HG03159 (cell line): ENCODE results near the gene EIF4EBP2.

Experiments
- ATAC-seq: cut with Tn5 transposase; IDR thresholded peaks from one replicate; pipeline ENCODE4 v1.9.1; 2021; ENCODE audit warnings: mild to moderate bottlenecking, moderate library complexity; ENCODE audit not compliant: unreplicated experiment

EIF4EBP2 gene

DNA sequence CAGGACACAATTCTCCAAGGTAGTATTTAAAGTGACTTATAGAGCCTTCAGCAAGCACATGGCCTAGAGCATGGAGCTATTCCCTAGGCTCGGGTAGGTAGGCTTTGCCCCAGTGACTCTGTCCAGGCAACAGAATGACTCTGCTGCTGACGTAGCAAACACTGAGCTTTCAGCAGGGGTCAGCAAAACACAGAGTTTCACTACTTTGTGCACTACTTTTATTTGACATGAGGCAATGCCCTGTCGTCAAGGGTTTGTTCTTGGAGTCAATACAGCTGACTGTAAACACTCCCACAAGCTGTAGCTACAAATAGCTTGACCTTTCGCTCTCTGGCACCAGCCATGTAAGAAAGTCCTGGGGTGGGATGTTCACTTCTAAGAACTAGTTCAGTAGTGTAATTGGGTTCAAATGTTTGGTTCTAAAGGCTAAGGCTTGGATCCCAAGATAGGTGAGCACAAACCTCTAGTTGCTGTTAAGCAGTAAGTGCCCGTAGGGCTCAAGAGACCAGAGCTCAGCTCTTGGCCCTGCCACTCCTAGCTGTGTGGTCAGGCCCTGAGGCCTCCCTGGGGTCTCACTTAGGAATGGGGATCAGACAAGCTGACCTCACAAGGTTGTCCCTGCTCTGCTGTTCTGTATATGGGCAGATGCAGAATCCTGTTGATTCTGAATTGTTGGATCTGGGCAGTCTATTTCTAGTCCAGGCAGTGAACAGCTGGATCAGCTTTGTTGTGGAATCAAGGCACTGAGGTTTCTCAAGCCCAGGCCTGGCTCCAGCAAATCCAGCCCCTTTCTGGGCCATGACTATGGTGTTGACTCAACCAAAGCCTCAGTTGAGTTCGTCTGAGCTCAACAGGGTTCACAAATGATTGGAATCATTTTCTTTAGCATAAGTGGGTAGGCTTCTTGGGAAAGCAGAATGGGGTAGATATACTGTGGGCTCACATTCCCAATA lies 26.8 kb downstream of the EIF4EBP2 start:
- no peak for ATAC-seq

DNA sequence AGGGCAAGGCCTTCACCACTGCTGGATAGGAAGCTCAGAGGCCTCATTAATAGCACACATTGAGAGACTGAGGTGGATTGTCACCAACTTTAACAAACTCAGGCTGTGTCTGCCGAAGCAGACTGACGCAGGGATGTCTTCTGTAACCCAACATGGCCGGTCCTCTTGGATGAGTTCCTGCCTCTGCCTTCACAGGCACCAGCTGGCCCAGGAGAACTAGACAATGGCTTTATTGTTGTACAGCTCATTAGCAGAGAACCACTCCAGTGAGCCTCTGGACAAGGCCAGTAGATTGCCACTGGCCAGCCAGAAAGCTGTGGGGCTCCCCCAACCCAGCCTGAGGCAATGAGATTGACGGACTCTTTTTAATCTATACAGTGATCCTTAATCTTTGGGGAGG lies 28.2 kb downstream of the EIF4EBP2 start:
- no peak for ATAC-seq

DNA sequence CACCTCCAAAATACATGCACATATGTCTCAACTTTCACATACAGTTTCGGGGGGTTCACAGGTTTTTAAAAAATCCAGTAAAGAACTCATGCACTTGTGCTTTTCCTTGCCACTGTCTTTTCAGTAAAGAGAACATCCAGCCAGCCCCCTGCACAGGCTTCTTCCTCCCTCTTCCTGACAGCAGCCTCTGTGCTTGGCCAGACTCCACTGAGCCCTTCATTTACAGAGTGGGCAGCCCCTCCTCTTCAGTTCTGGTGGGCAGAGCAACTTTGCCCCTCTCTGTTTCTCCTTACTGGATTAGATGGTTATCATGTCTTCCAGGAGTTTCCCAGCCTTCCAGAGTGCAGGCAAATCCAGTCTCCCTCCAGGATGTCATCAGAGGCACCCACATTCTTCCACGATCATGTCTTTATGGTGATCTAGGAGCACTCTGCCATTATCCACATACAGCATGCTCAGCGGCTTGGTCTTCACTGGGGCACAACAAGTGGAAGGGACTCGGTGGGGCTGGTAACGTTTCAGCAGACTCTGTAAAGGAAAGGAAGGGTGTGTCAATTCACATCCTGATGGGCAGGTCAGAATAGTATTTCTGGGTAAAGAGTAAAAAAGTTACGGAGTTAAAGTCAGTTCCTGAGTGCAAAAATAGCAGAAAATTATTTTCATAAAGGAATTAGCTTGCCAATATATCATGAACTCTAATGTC lies 28.8 kb downstream of the EIF4EBP2 start:
- ATAC-seq, result no peak

DNA sequence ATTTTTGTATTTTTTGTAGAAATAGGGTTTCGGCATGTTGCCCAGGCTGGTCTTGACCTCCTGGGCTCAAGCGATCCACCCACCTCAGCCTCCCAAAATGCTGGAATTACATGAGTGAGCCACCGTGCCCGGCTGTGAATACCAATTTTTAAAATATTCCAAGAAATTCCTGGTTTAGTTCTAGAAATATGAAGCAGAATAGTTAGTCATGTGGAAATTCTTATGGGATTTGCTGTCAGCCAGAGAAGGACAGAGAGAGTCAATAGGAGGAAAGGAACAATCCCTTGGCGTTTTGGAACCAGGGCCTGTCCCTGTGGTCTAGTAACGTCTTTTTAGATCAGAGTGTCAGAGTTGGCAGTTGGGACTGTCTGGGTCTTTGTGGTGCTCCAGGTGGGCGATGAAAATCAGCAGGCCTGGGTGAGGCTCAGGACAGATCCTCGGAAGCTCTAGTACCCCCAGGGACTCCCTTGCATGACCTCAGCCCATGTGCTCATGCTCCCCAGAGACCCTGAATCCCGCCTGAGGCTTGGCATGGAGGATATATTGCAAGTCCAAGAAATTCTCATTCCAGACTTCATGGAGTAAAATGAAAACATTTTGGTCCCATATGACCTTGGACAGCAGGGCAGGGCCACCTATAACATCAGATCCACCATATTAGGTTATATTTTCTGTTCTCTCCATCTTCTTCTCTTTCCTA lies 29.8 kb downstream of the EIF4EBP2 start:
- ATAC-seq, result no peak

DNA sequence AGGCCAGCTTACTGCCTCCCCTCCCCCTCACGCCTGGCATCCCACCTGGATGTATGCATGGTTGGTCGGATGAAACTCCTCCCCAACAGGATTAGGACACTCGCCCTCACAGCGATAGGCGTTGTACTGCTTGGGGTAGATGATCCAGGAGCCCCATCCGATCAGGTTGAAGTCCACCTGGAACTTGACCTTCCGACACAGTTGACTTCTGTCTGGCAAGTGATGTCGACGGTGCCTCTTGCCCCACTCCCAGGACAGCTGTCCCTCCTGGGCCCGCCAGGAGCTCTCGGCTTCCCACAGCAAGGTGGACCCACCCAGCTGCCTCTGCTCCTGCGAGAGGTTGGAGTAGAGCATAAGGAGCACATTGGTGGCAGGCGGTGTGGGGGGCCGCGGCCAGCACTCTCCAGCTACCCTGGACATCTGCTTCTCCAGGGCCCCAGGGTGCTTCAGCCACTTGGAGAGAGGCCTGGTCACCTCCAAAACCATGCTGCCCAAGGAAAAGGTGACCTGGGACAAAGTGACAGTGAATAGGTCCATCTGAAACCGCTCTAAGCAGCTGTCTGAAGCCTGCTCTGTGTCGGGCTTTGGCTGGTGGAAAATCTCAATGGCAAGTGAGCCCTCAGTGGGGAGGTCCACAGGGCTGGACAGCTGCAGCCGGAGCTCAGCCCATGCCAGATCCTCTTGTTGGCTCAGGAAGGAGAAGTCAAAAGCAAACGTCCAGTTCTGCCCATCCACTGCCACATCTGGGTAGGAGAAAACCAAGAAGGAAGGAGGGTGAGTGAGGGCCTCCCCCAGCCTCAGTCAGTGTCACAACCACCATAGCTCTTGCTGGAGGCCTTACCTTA lies 31.5 kb downstream of the EIF4EBP2 start:
- no peak for ATAC-seq

DNA sequence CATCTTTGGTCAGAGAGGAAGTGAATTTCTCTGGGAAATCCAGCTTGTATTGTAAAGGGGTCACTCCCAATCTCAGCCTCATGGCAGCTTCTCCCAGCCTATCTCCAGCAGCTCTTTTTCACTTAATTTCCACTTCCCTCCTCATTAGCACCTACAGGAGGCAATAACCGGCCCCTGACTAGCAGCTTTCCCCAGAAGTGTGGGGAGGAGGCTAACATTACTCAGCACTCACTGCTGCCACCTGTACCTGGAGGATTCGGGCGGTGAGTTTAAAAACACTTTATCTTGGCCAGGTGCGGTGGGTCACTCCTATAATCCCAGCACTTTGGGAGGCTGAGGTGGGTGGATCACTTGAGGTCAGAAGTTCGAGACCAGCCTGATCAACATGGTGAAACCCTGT lies 33.8 kb downstream of the EIF4EBP2 start:
- ATAC-seq, result no peak

DNA sequence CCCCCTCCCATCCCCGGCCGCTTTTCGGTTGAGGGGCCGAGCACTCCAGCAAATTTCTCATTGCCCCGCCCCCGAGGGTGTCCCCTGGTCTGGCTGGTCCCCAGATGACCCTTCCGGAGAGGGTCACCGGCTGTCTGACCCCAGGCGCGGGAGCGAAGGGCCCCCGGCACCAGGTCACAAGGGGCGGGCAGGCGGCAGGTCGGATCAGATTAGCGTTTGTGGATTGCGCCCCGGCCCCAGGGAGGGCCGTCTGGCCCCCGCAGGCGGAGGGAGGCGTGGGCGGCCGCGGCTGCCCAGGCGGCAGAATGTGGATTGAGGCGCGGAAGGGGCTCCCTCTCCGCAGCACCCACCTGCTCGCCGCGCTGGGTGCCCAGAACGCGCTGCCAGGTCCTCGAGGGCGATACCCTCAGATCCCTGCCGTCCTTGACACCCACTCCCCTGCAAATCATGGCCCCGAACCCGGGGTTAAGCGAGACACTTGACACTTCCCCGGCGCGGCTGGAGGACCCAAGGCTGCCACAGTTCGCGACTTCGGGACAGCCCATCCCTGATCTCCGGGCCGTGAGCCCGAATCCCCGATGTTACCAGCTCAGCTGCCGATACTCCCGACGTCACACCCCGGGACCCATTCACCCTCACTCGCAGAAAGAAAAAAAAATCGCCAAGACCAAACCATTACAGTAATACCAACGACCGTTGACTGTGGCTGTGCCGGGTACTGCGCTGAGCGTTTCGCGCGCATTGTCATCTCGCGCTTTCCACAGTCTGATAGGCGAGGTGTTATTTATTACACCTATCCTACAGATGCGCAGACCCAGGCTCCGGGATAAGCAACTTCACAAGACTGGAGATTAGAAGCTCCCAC lies 36.6 kb downstream of the EIF4EBP2 start:
- no peak for ATAC-seq

DNA sequence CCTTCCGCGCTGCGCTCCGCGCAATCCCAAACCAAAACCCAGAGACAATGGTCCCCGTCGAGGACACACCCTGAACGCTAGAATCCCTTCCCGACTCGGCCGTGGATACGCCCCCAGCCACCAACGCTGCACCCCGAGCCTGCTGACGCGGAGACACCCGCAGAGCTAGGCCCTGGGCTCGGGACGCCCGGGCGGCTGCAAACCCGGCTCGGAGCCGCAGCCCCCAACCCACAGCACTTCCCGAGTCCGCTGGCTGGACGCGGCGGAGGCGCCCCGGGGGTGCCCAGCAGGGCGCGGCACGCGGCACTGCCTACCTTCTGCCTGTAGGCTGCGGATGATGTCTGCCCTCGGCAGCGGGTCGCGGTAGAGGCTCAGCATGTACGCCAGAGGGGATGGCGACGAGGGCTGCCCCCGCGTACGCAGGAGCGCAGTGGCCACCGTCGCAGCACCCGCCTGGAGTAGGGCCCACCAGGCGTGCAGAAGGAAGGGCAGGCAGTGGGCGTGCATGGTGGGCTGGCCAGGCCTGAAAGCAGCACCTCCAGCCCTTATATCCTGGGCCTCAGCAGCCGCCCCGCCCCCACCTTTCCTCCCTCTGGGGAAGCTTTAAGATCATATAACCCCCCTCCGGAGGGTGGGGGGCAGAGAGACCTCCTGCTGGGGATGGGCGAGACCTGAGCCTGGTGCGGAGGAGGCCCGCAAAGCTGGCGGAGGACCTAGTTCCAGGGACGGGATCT lies 37.4 kb downstream of the EIF4EBP2 start, which contains the start of gene NODAL:
TSS of gene NODAL (minus strand) at position 521 of the 734 bp plus-strand sequence. CDS start at position 507, 14 bp downstream.
- ATAC-seq, result no peak

DNA sequence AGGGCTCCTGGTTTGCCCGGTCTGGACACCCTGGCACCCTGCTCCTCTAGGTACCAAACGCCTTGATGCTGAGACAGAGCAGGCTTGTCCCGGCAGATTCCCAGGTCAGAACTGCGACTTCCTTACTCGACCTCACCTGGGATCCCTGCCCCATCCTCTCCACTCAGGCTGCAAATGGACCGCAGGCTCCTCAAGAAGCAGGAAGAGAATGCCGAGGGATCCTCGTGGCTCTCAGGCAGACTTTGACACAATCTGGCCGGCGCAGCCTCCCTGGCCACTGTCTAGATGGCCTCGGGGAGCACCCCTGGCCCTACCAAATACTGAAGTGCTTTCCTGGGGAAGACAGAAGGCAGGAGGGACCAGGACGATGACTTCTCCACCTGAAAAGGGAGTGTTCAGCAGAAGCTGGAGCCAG lies 38.0 kb downstream of the EIF4EBP2 start:
- ATAC-seq, result no peak

DNA sequence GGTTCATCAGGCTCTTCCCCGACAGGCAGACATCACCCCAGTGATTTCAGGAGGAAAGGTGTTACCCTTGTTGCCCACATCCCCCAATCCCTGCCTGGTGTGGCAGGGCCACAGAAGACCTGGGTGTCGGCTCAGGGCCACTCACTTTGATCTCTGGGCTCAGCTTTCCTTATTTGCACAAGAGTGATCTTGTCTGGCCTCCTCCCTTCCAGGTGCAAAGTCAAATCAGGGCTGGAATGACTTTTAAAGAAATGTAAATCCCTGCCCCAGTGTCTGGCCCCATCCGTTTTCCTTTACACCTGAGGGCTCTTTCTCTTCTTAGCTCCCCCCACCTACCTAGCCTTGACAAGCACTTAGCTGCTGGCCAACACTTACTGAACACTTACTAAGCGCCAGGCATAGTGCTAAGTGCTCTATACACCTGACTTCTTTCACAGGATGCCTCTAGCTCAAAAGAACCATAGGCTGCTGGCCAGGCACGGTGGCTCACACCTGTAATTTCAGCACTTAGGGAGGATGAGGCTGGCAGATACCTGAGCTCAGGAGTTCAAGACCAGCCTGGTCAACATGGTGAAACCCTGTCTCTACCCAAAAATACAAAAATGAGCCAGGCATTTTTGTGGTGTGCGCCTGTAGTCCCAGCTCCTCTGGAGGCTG lies 38.5 kb downstream of the EIF4EBP2 start:
- no peak for ATAC-seq

DNA sequence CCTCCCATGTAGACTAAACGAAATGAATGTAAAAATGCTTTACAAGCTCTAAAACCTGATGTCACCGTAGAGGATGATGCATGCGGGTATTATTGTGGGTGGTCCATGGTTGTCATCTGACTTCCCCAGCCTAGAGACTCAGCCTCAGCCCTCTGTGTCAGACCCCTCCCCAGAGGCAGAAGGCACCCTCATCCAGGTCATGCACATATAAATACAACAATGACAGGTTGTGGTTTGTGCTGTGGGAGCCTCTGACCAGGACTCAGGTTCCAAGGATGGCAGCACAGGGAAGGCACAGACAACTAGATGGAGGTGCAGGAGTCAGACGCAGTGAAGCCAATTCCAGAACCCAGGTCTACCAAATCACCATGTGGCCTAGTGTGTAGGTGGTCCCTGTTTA lies 40.8 kb downstream of the EIF4EBP2 start:
- ATAC-seq, result no peak

DNA sequence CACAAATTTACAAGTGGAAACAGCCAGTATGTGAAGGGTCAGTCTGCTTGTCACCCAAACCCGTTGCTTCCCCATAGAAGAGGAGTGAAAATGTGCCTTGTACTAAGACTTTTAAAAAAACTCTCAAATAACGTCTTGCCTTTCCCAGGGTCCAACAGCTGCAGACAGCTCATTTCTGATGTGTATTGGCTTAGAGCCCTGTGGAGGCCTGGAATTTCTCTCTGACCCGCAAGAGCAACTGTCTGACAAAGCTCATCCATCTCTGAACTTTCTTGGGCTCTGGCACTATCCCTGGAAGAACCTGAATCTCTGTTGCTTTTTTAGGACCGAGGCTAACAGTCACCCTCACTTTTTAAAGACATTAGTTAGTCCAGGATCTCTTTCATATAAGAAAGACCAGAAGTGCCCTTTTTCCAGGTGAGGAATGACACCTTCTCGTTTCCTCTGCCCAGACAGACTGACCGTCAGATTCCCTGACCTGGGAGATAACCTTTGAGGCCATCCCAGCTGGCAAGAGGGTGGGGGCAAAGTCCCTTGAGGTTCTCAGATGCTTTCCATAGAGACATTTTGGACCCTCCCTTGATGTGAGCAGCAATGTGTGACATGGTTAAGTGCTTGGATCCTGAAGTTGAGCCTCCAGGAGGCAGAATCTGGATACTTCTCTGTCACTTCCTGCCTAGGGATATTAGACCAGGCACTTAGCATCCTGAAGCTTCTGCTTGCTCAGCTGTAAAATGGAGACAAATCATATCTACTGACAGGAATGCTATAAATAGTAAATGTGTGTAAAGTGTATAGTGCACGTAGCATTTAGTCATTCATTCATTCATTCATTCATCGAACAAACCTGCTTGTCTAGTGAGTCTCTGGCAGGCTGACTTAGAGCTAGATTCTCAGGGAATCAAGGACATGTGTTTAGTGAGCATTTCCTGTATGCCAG lies 42.0 kb downstream of the EIF4EBP2 start:
- ATAC-seq, result no peak

DNA sequence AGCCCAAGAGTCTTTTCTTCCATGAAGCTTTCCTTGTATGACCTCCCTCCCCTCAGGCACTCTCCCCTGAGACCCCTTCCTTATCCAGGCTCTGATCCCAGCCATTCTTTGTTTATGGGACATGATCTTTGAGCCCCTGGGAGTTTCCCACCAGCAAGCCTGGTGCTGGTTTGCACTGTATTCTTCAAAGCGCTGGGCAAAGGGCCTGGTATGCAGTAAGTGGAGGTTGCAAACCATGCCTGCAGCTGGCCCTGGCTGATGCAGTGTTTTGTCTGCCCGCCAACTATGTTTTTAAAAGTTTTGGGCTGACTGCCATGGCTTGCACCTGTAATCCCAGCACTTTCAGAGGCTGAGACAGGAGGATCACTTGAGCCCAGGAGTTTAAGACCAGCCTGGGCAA lies 44.3 kb downstream of the EIF4EBP2 start:
- ATAC-seq, result no peak

DNA sequence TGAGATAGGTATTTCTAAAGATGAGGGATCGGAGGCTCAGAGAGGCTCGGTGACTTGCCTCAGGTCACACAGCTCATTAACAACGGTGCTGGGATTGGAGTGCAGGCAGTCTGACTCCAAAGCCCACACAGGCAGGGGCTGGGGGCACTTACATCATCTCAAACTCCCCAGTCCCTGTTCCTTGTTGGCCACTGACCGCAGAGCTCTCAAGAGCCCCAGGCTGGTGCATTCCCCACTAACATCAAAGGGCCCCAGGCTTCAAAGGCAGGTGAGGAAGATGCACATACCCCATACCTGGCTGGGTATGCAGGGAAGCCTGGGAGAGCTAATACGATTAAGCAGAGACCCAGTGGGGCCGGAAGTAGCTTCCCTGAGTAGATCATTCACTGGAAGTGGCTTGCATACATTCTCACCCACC lies 51.3 kb downstream of the EIF4EBP2 start:
- ATAC-seq, result no peak

DNA sequence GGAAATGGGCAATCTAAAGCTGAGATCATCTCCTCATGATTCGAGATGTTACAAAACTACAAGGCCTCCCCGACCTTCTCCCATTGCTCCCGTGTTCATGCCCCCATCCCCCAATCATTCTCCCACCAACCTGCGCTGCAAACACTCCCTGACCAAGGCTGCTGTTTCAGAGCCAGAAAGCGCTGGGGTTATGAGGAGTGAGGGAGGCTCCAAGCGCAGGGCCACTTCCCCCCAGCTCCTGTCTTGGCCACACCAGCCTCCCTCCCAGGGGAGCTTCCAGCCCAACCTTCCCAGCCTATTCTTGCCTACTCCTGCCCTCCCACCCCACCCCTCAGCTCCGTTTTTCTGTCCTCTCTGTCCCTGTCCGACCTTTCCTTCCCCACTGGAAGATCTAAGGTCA lies 52.2 kb downstream of the EIF4EBP2 start:
- no peak for ATAC-seq

DNA sequence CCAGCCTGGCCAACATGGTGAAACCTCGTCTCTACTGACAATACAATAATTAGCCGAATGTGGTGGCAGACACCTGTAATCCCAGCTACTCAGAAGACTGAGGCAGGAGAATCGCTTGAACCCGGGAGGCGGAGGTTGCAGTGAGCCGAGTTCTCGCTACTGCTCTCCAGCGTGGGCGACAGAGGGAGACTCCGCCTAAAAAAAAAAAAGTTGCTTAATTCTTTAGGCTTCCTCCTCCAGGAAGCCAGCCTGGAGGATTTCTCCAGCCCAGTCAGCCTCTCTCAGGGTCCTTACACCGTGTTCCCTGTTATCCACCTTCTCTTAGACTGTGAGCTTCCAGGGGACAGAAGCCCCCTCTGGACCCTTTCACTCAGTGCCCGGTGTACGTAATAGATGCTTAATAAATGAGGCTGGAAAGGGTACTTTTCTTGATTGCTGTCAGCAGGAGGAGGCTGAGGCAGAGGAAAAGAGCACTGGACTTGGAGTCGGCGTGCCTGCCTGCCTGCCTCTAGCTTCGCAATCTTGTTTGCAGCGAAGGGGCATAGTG lies 53.9 kb downstream of the EIF4EBP2 start:
- no peak for ATAC-seq
